HEK293T (cell line): ENCODE data around the gene SLC25A44.

Source experiments
- ELF4 ChIP-seq: fragments of 450-650 bp; IDR thresholded peaks from 2 replicates; pipeline ENCODE4 v1.6.1; 2017; ENCODE audit warnings: antibody characterized with exemption
- FOXA1 ChIP-seq: fragments of 450-650 bp; IDR thresholded peaks from 2 replicates; pipeline ENCODE4 v1.6.1; 2016; ENCODE audit warnings: mild to moderate bottlenecking
- FOXM1 ChIP-seq: fragments of 450-650 bp; IDR thresholded peaks from 2 replicates; pipeline ENCODE4 v1.6.1; 2017; ENCODE audit warnings: mild to moderate bottlenecking, borderline replicate concordance
- HDGF ChIP-seq: fragments of 450-650 bp; IDR thresholded peaks from 2 replicates; pipeline ENCODE4 v1.6.1; 2017; ENCODE audit warnings: antibody characterized with exemption, borderline replicate concordance
- L3MBTL2 ChIP-seq: fragments of 450-650 bp; conservative IDR thresholded peaks from 2 replicates; pipeline ENCODE4 v1.6.1; 2016; ENCODE audit warnings: mild to moderate bottlenecking
- TARDBP ChIP-seq: fragments of 450-650 bp; IDR thresholded peaks from 2 replicates; pipeline ENCODE4 v1.6.1; 2016
- ZNF384 ChIP-seq: fragments of 450-650 bp; IDR thresholded peaks from 2 replicates; pipeline ENCODE4 v1.6.1; 2016

GRCh38 chr1:156146769-156147405, 47.0 kb upstream of the SLC25A44 start:
- TF ChIP-seq TARDBP (no peak), FOXM1 (no peak), HDGF (no peak), L3MBTL2 (no peak), ZNF384 (no peak), FOXA1 (no peak), ELF4 (no peak)
